ENCODE data around the gene SLIRP.

SLIRP gene

DNA sequence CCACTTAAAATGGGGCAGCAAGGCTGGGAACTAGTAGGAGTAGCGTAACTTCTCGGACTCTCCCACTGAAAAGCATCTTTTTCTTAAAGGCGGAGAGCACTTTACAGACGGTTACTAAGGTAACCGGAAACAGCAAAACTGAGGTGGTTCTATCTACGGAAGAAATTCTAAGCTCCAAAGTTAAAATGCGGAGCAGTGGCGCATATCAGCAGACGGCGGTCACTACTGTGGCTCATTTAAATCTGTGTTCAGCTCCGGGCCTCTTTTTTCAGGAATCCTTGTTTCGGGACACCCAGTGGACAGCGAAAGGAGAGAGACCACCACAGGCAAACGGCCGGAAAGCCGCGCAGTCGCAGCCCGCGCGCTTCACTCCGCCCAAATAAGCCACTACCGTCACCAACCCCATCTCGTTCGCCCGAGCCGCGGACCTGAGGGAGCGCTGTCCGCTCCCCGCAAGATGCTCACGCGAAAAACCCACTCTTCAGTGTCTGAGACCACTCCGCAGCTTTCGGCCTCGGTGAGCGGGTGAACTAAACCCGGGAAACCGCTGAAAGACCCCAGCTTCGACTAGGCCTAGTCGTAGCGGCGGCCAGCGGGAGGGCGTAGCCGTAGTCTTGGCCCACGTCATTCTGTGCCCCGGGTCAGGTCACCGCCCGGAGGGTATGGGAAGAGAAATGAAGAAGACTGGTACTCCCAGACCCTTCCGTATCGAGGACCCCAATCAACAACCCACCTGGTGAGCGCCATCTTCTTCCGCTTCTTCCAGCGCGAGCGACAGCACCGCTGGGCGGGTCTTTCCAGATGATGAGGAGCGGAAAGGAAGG, 52.7 kb downstream of the SLIRP start, which contains the start of gene SNW1:
Gene SNW1 (minus strand): TSS at position 776 of the 824 bp plus-strand sequence. CDS start 29 bp downstream, at position 747.
- TF ChIP-seq, protein P1, sequence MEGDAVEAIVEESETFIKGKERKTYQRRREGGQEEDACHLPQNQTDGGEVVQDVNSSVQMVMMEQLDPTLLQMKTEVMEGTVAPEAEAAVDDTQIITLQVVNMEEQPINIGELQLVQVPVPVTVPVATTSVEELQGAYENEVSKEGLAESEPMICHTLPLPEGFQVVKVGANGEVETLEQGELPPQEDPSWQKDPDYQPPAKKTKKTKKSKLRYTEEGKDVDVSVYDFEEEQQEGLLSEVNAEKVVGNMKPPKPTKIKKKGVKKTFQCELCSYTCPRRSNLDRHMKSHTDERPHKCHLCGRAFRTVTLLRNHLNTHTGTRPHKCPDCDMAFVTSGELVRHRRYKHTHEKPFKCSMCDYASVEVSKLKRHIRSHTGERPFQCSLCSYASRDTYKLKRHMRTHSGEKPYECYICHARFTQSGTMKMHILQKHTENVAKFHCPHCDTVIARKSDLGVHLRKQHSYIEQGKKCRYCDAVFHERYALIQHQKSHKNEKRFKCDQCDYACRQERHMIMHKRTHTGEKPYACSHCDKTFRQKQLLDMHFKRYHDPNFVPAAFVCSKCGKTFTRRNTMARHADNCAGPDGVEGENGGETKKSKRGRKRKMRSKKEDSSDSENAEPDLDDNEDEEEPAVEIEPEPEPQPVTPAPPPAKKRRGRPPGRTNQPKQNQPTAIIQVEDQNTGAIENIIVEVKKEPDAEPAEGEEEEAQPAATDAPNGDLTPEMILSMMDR (IDR thresholded peaks at IDR 0.05; ENCODE audit: low read depth, low read length): no peak
- DNase-seq (ENCODE audit: low read depth in 2 of 2): peak; percentile 66 to 71
- H3K4me3 ChIP-seq (replicated peaks in 1 of 2; ENCODE audit: low read depth in 2 of 2, low read length in 2 of 2): peak within 1 kb of the TSS; percentile 83 to 95

DNA sequence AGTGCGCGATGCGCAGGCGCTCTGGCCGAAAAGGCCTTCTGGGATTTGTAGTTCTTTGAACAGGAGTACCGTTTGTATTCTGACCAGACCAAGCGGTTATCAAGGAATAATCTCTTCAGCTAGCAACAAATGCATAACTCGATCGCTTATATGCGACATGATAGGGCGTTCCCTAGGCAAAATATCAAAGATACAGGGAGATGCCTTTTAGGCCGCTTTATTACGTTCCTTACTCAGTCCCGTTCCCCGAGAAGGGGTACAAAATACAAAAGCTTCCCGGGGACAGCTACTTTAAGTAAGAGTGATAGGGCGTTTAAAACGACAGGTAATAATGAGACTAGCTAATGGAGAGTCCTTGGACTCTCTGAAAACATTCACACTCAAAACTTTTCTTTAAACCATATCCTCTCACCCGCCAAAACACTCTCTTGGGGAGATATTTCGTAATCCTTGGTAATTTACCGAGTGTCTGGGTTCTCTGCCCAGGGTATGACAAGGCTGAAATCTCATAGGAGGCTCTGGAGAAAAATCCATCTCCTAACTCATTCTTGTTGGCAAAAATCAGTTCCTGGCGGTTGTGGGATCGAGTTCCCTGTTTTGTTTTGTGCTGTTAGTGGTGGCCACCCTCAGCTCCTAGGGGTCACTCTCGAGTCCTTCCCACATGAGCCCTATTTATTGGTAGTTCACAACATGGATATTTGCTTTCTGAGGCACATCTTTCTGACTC, 53.5 kb downstream of the SLIRP start:
- DNase-seq (ENCODE audit: low read depth in 2 of 2): peak; percentile 95 to 97
- TF ChIP-seq, protein P1 (IDR thresholded peaks at IDR 0.05; ENCODE audit: low read depth, low read length): peak; percentile 22

DNA sequence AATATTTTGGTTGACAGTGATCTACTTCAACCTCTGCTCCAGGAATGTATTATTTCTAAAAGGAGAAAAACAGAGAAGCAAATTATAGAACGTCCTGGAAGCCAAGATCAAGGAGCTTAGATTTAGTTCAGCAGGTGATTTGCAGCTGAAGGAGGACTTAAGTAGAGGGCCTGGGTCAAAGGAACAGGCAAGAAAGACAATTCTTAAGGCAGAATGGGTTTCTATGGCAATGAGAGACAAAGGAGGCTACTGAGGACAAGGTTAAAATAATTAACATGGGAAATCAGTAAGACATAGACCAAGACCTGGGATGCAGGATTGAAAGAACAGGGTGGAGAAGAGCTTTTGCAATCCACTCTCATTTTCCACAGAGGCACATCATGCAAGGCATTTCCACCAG, 55.4 kb downstream of the SLIRP start:
- TF ChIP-seq, protein P1 (IDR thresholded peaks at IDR 0.05; ENCODE audit: low read depth, low read length): no peak
- no peak for DNase-seq (ENCODE audit: low read depth in 2 of 2)
- H3K4me3 ChIP-seq (replicated peaks in 1 of 2; ENCODE audit: low read depth in 2 of 2, low read length in 2 of 2): no peak overlapping the region

More for the DNA sequence above, 53.5 kb downstream of the SLIRP start:
- H3K4me3 ChIP-seq (replicated peaks in 1 of 2; ENCODE audit: low read depth in 2 of 2, low read length in 2 of 2): peak overlapping the region; percentile 83 to 95

- TF ChIP-seq, protein P1 (IDR thresholded peaks at IDR 0.05; ENCODE audit: low read depth, low read length): no peak
- no peak for DNase-seq (ENCODE audit: low read depth in 2 of 2)
- H3K4me3 ChIP-seq (replicated peaks in 1 of 2; ENCODE audit: low read depth in 2 of 2, low read length in 2 of 2): no peak overlapping the region
Measured at GRCh38 chr14:77763978-77764377, 56.1 kb downstream of the SLIRP start.
